C4-2B (cell line): ENCODE measurements around the gene GJC1.

Experiments used
- ZFX ChIP-seq: fragments of 450-650 bp; IDR thresholded peaks from 2 replicates; pipeline ENCODE4 v1.6.1; 2017
- TF ChIP-seq, protein P1 (sequence below): fragments of 450-650 bp; conservative IDR thresholded peaks from 2 replicates; pipeline ENCODE4 v1.5.1; 2017; ENCODE audit warnings: mild to moderate bottlenecking

DNA sequence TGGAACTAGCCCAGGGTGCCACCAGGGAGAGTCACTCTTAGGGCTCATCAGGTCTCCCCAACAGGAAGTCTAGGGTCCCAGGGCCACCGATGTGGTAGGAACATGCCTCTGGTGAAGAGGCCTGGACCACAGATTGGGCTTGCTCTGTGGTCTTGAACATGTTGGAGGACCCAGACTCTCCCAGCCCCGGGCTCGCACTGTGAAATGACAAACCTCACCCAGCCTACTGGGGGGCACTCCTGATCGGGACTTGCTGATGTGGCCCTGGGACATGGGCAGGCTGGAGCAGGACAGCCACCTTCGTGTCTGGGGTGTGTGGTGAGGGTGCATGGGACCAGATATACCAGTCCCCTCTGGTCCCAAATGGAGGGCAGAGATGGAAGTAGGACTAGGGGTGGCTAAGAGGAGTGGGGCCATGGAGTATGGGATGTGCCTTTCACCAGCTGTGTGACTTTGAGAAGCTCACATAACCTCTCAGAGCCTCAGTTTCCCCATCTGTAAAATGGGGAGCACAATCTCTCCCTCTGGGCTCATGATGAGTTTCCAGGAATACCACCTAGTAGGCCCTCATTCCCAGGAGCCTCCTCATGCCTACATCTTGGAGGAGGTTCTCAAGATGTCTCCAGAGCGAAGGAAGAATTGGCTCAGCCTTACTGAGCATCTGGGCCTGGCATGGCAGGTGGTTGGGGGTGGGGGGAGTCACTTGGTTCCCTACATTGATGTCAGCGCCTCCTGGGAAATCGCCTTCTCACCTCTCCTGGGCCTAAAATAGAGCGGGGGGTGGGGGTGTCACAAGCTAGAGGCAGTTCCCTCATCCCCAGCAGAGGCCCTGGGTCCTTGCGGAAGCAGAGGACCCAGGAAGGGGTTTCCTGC, 72.8 kb downstream of the GJC1 start:
- TF ChIP-seq, protein P1, sequence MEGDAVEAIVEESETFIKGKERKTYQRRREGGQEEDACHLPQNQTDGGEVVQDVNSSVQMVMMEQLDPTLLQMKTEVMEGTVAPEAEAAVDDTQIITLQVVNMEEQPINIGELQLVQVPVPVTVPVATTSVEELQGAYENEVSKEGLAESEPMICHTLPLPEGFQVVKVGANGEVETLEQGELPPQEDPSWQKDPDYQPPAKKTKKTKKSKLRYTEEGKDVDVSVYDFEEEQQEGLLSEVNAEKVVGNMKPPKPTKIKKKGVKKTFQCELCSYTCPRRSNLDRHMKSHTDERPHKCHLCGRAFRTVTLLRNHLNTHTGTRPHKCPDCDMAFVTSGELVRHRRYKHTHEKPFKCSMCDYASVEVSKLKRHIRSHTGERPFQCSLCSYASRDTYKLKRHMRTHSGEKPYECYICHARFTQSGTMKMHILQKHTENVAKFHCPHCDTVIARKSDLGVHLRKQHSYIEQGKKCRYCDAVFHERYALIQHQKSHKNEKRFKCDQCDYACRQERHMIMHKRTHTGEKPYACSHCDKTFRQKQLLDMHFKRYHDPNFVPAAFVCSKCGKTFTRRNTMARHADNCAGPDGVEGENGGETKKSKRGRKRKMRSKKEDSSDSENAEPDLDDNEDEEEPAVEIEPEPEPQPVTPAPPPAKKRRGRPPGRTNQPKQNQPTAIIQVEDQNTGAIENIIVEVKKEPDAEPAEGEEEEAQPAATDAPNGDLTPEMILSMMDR: no peak
- no peak for TF ChIP-seq ZFX
